ENCODE measurements around the gene RALGPS1.
A peak's percentile ranks its signal among the peaks of the same experiment; 100 is the strongest.

RALGPS1 gene

GRCh38 chr9:127106466-127106855 is 191.9 kb downstream of the RALGPS1 start:
- no peak for DNase-seq

- no peak for DNase-seq
Measured at GRCh38 chr9:127107171-127107928, 192.8 kb downstream of the RALGPS1 start.

GRCh38 chr9:127107929-127108876 is 193.6 kb downstream of the RALGPS1 start:
- no peak for DNase-seq

- no peak for DNase-seq
Measured at GRCh38 chr9:127109212-127109711, 194.7 kb downstream of the RALGPS1 start.

GRCh38 chr9:127112056-127112455 is 197.5 kb downstream of the RALGPS1 start:
- DNase-seq = no peak

GRCh38 chr9:127112735-127113161 is 198.2 kb downstream of the RALGPS1 start:
- no peak for DNase-seq

GRCh38 chr9:127113191-127113972 is 198.8 kb downstream of the RALGPS1 start:
- no peak for DNase-seq

GRCh38 chr9:127114606-127115005 is 200.0 kb downstream of the RALGPS1 start:
- no peak for DNase-seq

GRCh38 chr9:127116088-127116726 is 201.6 kb downstream of the RALGPS1 start:
- DNase-seq = no peak

- no peak for DNase-seq
Measured at GRCh38 chr9:127116957-127117356, 202.4 kb downstream of the RALGPS1 start.

GRCh38 chr9:127117801-127118200 is 203.2 kb downstream of the RALGPS1 start:
- no peak for DNase-seq

GRCh38 chr9:127118597-127119319 is 204.2 kb downstream of the RALGPS1 start:
- no peak for DNase-seq

GRCh38 chr9:127119320-127119709 is 204.7 kb downstream of the RALGPS1 start:
- no peak for DNase-seq

- DNase-seq = no peak
Measured at GRCh38 chr9:127121628-127122175, 207.1 kb downstream of the RALGPS1 start.

GRCh38 chr9:127122176-127123063 is 207.8 kb downstream of the RALGPS1 start, which contains the start of gene ANGPTL2:
Gene ANGPTL2 (minus strand): TSS chr9:127122635. CDS start chr9:127108731, 13,904 bp downstream.
- peak; percentile 61 for DNase-seq

- DNase-seq = no peak
Measured at GRCh38 chr9:127123064-127123890, 208.7 kb downstream of the RALGPS1 start.

- DNase-seq = no peak
Measured at GRCh38 chr9:127124111-127124531, 209.5 kb downstream of the RALGPS1 start.

- DNase-seq = no peak
Measured at GRCh38 chr9:127124792-127125191, 210.2 kb downstream of the RALGPS1 start.

GRCh38 chr9:127126971-127127370 is 212.4 kb downstream of the RALGPS1 start:
- DNase-seq = no peak

All from GOT3 (cell line).